GM12872 (cell line): ENCODE results near the gene KLHL29.

ENCODE experiments used
- CTCF ChIP-seq: IDR thresholded peaks from 3 replicates; pipeline ENCODE4 v1.5.1; 2011; ENCODE audit warnings: low read depth, mild to moderate bottlenecking, low read length, moderate library complexity; ENCODE audit not compliant: insufficient read depth

The KLHL29 gene

GRCh38 chr2:23564615-23564960, 179.6 kb downstream of the KLHL29 start:
- TF ChIP-seq CTCF = no peak

DNA sequence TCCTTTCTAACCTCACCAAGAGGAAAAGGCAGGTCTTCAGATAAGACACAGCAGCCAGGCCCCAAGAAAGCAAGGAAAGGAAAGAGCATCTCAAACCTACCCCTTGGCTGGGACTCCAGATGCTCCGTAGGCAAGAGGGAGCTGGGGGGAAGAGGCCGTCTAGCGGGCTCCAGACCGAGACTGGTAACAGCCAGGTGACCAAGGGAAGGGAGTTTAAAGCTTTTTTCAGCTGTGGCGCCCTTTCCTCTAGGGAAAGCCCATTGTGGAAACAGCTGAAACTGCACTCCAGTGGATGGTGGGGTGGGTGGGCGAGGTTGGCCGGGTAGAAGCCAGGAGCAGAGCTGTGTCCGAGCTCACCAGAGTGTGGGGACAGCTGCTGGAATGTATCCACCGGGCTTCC, 180.4 kb downstream of the KLHL29 start:
- TF ChIP-seq CTCF = no peak

DNA sequence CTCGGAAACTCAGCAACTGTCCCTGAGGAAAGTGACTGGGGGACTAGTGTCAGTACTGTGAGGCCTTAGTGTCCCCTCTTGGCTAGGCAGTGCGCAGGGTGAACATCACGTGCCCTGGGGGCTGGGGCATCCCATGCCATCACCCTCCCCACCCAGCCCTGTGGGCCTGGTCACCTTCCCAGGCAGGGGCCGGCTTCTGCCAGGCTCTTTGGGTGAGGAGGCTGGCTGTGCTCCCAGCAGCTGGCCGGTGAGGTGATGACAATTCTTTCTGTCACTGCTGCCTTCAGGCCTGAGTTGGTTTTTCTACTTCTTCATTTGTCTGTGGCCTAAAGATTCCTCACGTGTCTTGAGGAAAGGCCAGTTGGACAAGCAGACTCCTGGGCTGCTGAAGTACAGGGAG, 180.8 kb downstream of the KLHL29 start:
- TF ChIP-seq CTCF = no peak

- TF ChIP-seq CTCF = peak; percentile 61
These were observed 181.5 kb downstream of the KLHL29 start for GRCh38 chr2:23566241-23567142.

DNA sequence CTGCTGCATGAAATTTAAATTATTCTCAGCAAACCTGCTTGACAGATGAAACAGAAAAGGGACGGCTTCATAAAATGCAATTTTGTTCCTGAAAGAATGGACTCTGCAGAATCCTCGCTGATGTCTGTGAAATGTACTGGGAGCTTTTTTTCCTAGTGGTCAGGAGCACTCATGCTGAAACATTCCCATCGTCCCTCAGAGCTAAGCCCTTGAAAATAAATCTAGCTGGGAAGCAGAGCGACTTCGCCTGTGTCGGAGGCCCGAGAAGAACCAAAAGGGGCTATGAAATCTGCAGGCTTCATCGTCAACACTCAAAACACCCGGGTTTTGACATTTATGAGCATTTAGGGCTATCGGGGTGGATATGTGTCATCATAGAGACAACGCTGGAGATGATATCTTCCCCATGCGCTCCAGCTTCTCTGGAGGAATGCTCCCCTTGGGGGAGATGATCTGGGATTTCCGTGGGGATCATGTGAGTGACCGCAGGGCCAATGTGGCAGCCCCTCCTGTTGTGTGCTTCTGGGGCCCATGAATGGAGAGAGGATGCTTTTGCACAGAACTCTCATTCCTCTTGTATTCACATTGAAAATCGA, 182.3 kb downstream of the KLHL29 start:
- TF ChIP-seq CTCF = no peak

DNA sequence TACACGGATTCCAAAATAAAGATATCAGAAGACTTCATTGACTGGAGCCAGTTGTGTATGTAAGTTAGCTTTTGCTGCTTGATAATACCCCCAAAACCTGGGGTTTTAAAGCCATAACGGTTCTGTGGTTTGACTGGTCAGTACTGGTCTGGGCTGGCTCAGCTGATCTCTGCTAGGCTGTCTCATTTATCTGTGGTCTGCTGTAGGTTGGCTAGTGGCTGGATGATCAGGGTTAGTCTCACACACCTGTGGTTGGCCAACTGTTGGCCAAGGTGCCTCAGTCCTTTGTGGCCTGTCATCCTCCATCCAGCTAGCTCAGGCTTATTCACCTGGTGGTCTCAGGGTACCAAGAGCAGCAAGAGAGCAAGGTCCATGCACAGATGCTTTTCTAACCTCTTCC, 183.2 kb downstream of the KLHL29 start:
- TF ChIP-seq CTCF = no peak

DNA sequence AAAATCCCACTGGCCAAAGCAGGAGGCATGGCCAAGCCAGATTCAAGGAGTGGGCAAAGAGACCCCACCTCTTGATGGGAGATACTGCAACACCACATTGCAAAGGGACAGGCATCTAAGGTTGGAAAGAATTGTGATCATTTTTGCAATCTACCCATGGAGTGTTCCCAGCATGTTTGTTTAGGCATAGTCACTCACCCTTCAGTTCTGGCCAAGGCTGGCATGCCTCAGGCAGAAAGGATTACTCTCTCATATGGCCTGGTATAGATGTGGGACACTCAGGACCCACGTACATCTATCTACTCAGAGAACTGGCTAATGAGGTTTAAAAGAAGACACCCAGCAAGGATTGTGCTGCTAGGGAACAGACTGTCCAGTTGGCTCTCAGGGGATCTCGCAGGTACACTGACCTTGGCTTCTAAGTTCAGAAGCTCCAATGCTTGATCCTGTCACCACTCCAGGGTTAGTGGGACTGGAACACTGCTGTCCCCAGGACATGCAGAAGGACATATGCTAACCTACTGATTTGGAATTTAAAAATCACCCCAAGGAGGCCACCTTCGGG, 183.7 kb downstream of the KLHL29 start:
- no peak for TF ChIP-seq CTCF
